GM18519 (cell line): ENCODE data around the gene SPIB.
"Not testable (repeated sequence)": the region's sequence is repeated elsewhere in the genome, so short reads cannot be mapped to it uniquely, and the experiment has no call there.

Source experiments
- ATAC-seq: cut with Tn5 transposase; IDR thresholded peaks from one replicate; pipeline ENCODE4 v1.9.1; 2021; ENCODE audit warnings: mild to moderate bottlenecking, moderate library complexity; ENCODE audit not compliant: unreplicated experiment, low FRiP score

The SPIB gene

GRCh38 chr19:50435221-50435620, 16.5 kb downstream of the SPIB start:
- no peak for ATAC-seq

- ATAC-seq, result no peak
These were observed 16.9 kb downstream of the SPIB start for GRCh38 chr19:50435627-50436026.

- no peak for ATAC-seq
These were observed 19.2 kb downstream of the SPIB start for GRCh38 chr19:50437862-50438449.

GRCh38 chr19:50439130-50439529, 20.4 kb downstream of the SPIB start:
- ATAC-seq, result not testable (repeated sequence)

- ATAC-seq, result no peak
These were observed 25.3 kb downstream of the SPIB start for GRCh38 chr19:50444059-50444458.

GRCh38 chr19:50447053-50447452, 28.3 kb downstream of the SPIB start:
- ATAC-seq, result no peak

- no peak for ATAC-seq
These were observed 29.0 kb downstream of the SPIB start for GRCh38 chr19:50447750-50448149.

- no peak for ATAC-seq
These were observed 30.6 kb downstream of the SPIB start for GRCh38 chr19:50449236-50449899.

GRCh38 chr19:50450369-50451222, 31.9 kb downstream of the SPIB start:
- no peak for ATAC-seq

- ATAC-seq, result no peak
These were observed 32.4 kb downstream of the SPIB start for GRCh38 chr19:50451223-50451534.

GRCh38 chr19:50453243-50453642, 34.5 kb downstream of the SPIB start:
- ATAC-seq, result no peak

GRCh38 chr19:50455992-50456391, 37.3 kb downstream of the SPIB start:
- no peak for ATAC-seq

- no peak for ATAC-seq
These were observed 38.6 kb downstream of the SPIB start for GRCh38 chr19:50457300-50457699.

- ATAC-seq, result no peak
These were observed 39.8 kb downstream of the SPIB start for GRCh38 chr19:50458396-50459066.

- no peak for ATAC-seq
These were observed 40.3 kb downstream of the SPIB start for GRCh38 chr19:50459067-50459456.

- ATAC-seq, result no peak
These were observed 40.9 kb downstream of the SPIB start for GRCh38 chr19:50459638-50460037.

GRCh38 chr19:50460161-50460765, 41.5 kb downstream of the SPIB start:
- ATAC-seq, result no peak

GRCh38 chr19:50461066-50461875, 42.5 kb downstream of the SPIB start:
- no peak for ATAC-seq

GRCh38 chr19:50462970-50463369, 44.2 kb downstream of the SPIB start:
- ATAC-seq, result no peak

- ATAC-seq, result no peak
These were observed 45.6 kb downstream of the SPIB start for GRCh38 chr19:50464348-50464747.
